K562 (cell line): ENCODE data around the gene CFAP54. TPM values are rescaled to one million over a fixed set of nuclear protein-coding genes. Genes with fewer than 3 reads are reported as not detected.

Source experiments
- BHLHE40 ChIP-seq: IDR thresholded peaks from 2 replicates; pipeline ENCODE4 v1.6.1; 2011; ENCODE audit warnings: low read length, improper control_type of control experiment
- DPF2 ChIP-seq: fragments of 450-650 bp; IDR thresholded peaks from 2 replicates; pipeline ENCODE4 v1.6.1; 2016
- E2F6 ChIP-seq, 2 experiments: IDR thresholded peaks; 2 replicates each; pipeline ENCODE4 v1.6.1; 2011; ENCODE audit warnings: borderline replicate concordance in 1 of 2, control low read depth in 1 of 2, low read depth in 1 of 2, low read length in 1 of 2, mild to moderate bottlenecking in 1 of 2, mixed read lengths in 1 of 2, moderate library complexity in 1 of 2; ENCODE audit not compliant: insufficient read depth in 1 of 2, insufficient read length in 1 of 2, poor library complexity in 1 of 2, severe bottlenecking in 1 of 2; ENCODE audit errors: extremely low read depth in 1 of 2
- ELF1 ChIP-seq: fragments of 200-800 bp; sonication (Bioruptor generic); IDR thresholded peaks from 2 replicates; pipeline ENCODE4 v1.6.1; 2016; ENCODE audit warnings: missing genetic modification characterization, missing compliant biosample characterization
- NCOR1 ChIP-seq: fragments of 450-650 bp; IDR thresholded peaks from 2 replicates; pipeline ENCODE4 v1.6.1; 2016; ENCODE audit warnings: mild to moderate bottlenecking, moderate library complexity
- NR2C2 ChIP-seq, 2 experiments: fragments of 200-800 bp in 1 of 2; sonication (Bioruptor generic) in 1 of 2; sonication (generic) in 1 of 2; formaldehyde crosslinking in 1 of 2; IDR thresholded peaks; 2 replicates each; pipeline versions ENCODE4 v1.6.1 to v1.8.0; 2016 to 2022; ENCODE audit warnings: mild to moderate bottlenecking in 1 of 2, missing compliant biosample characterization in 1 of 2, missing genetic modification characterization in 1 of 2, missing genetic modification reagents in 1 of 2
- RCOR1 ChIP-seq, 2 experiments: IDR thresholded peaks; 2 replicates each; pipeline ENCODE4 v1.6.1; 2012; ENCODE audit warnings: low read depth in 2 of 2, low read length in 2 of 2, borderline replicate concordance in 1 of 2, improper control_type of control experiment in 1 of 2
- SLC30A9 ChIP-seq: fragments of 250-450 bp; sonication (Bioruptor Pico); IDR thresholded peaks from 2 replicates; pipeline ENCODE4 v1.8.0; 2022; ENCODE audit warnings: mild to moderate bottlenecking, moderate library complexity
- SMAD1 ChIP-seq: fragments of 150-350 bp; IDR thresholded peaks from 2 replicates; pipeline ENCODE4 v1.6.1; 2014; ENCODE audit warnings: low read length, low read depth; ENCODE audit not compliant: partially characterized antibody
- STAT6 ChIP-seq: sonication (generic); formaldehyde crosslinking; IDR thresholded peaks from 2 replicates; pipeline ENCODE4 v1.8.1; 2023; ENCODE audit warnings: mild to moderate bottlenecking, missing genetic modification reagents
- TAF1 ChIP-seq: IDR thresholded peaks from 2 replicates; pipeline ENCODE4 v1.6.1; 2011; ENCODE audit warnings: mild to moderate bottlenecking, low read length, moderate library complexity; ENCODE audit not compliant: insufficient read depth, control insufficient read depth, severe bottlenecking; ENCODE audit errors: extremely low read depth
- TARDBP ChIP-seq: fragments of 450-650 bp; IDR thresholded peaks from 2 replicates; pipeline ENCODE4 v1.6.1; 2016
- ZBTB11 ChIP-seq, 3 experiments: fragments of 200-800 bp in 1 of 3; fragments of 250-450 bp in 1 of 3; fragments of 450-650 bp in 1 of 3; sonication (Bioruptor Pico) in 1 of 3; sonication (Bioruptor generic) in 1 of 3; formaldehyde crosslinking in 1 of 3; IDR thresholded peaks; 2 replicates each; pipeline versions ENCODE4 v1.6.1 to v1.8.0; 2016 to 2022; ENCODE audit warnings: mild to moderate bottlenecking in 2 of 3, missing genetic modification characterization in 2 of 3, missing compliant biosample characterization in 1 of 3, moderate library complexity in 1 of 3
- ZNF232 ChIP-seq: sonication (generic); formaldehyde crosslinking; IDR thresholded peaks from 2 replicates; pipeline ENCODE4 v1.8.0; 2022; ENCODE audit warnings: mild to moderate bottlenecking, missing genetic modification reagents
- ZNF695 ChIP-seq: fragments of 450-650 bp; formaldehyde crosslinking; IDR thresholded peaks from 2 replicates; pipeline ENCODE4 v1.4.0; 2020; ENCODE audit warnings: mild to moderate bottlenecking, moderate library complexity
- ZSCAN32 ChIP-seq: fragments of 450-650 bp; formaldehyde crosslinking; IDR thresholded peaks from 2 replicates; pipeline ENCODE4 v1.4.0; 2020; ENCODE audit warnings: mild to moderate bottlenecking, moderate library complexity
- polyA plus RNA-seq, 8 experiments: library from polyadenylated mRNA; depleted of rRNA in 4 of 8; stranded (reverse) in 5 of 8; unstranded in 3 of 8; fragments of >200 nt; fragmentation: Nextera tagmentation in 2 of 8; fragmentation: Illumina TruSeq in 1 of 8; extraction: Ambion mirVana in 2 of 8; extraction: Trizol in 1 of 8; gene quantifications; 2 replicates each; pipeline versions ENCODE4 v1.2.1 to v1.2.3, GENCODE V29; 2011 to 2014; ENCODE audit warnings: inconsistent platforms in 1 of 8, missing spikeins in 1 of 8
- total RNA-seq, 7 experiments: library from RNA; depleted of rRNA in 6 of 7; stranded (reverse); fragments of >200 nt in 6 of 7; fragmentation: Illumina TruSeq in 2 of 7; extraction: Trizol in 2 of 7; gene quantifications; 2 replicates each; pipeline versions ENCODE4 v1.2.1 to v1.2.3, GENCODE V29; 2011 to 2021; ENCODE audit warnings: low replicate concordance in 1 of 7

CFAP54 gene
- total and polyA plus RNA-seq, 9 of the 15 experiments (the other 6 are each of a cell fraction or from before 2014, with no cell fraction given), result 0.03 to 0.23 (median 0.10) TPM; not detected in 3

GRCh38 chr12:96906849-96907670 lies 417.7 kb downstream of the CFAP54 start, which contains the start of gene NEDD1 (continued):
- no peak for TF ChIP-seq ZNF695 (CRISPR knock-in tag)
- TF ChIP-seq TAF1, result peak; percentile 74
- TF ChIP-seq ZNF232, result no peak
- peak; percentile 71; the same call in 1 of the 2 replicates for TF ChIP-seq STAT6 (CRISPR knock-in tag)
- 0 out of 2 replicates have a peak, but pooled peaks have one; percentile 7 for TF ChIP-seq NCOR1
- TF ChIP-seq E2F6 (IDR thresholded peaks at IDR 0.05; ENCODE audit: borderline replicate concordance in 1 of 2, extremely low read depth in 1 of 2, insufficient read depth in 1 of 2, insufficient read length in 1 of 2, low read depth in 1 of 2, low read length in 1 of 2, poor library complexity in 1 of 2, severe bottlenecking in 1 of 2), result peak in 1 of 2 experiments; percentile 50
- TF ChIP-seq SLC30A9 (CRISPR knock-in tag), result no peak
- 0 out of 2 replicates have a peak, but pooled peaks have one; percentile 6 for TF ChIP-seq NR2C2 (CRISPR knock-in tag; IDR thresholded peaks at IDR 0.05)
- TF ChIP-seq NR2C2 (tag; IDR thresholded peaks at IDR 0.05), result peak; percentile 88
- 0 out of 2 replicates have a peak, but pooled peaks have one; percentile 20 for TF ChIP-seq BHLHE40
- TF ChIP-seq ZBTB11 (CRISPR knock-in tag; IDR thresholded peaks at IDR 0.05), result peak; percentile 62 to 96 (median 63); a peak in 4 of 6 replicates
- peak in 1 of 2 experiments; percentile 79; a peak in 2 of 4 replicates for TF ChIP-seq RCOR1 (IDR thresholded peaks at IDR 0.05; ENCODE audit: borderline replicate concordance in 1 of 2, low read depth in 2 of 2, low read length in 2 of 2)
- TF ChIP-seq SMAD1, result no peak
- TF ChIP-seq TARDBP, result 0 out of 2 replicates have a peak, but pooled peaks have one; percentile 11
- TF ChIP-seq DPF2, result peak; percentile 24; the same call in 1 of the 2 replicates
- peak; percentile 75 for TF ChIP-seq ELF1
- 0 out of 2 replicates have a peak, but pooled peaks have one; percentile 14 for TF ChIP-seq ZSCAN32
